HG02943 (cell line): ENCODE measurements around the gene SERINC5.
"Not testable (repeated sequence)": the region's sequence is repeated elsewhere in the genome, so short reads cannot be mapped to it uniquely, and the experiment has no call there.

Experiments used
- ATAC-seq: cut with Tn5 transposase; IDR thresholded peaks from one replicate; pipeline ENCODE4 v1.9.1; 2021; ENCODE audit warnings: mild to moderate bottlenecking, low read depth, moderate library complexity; ENCODE audit not compliant: unreplicated experiment

Gene SERINC5

GRCh38 chr5:80181618-80182211, 74.1 kb downstream of the SERINC5 start:
- no peak for ATAC-seq

GRCh38 chr5:80177236-80177635, 78.6 kb downstream of the SERINC5 start:
- no peak for ATAC-seq

- no peak for ATAC-seq
Measured at GRCh38 chr5:80175337-80175736, 80.5 kb downstream of the SERINC5 start.

- no peak for ATAC-seq
Measured at GRCh38 chr5:80174790-80175189, 81.1 kb downstream of the SERINC5 start.

GRCh38 chr5:80172067-80172695, 83.7 kb downstream of the SERINC5 start:
- ATAC-seq = no peak

GRCh38 chr5:80170117-80170535, 85.7 kb downstream of the SERINC5 start:
- no peak for ATAC-seq

GRCh38 chr5:80168388-80169028, 87.3 kb downstream of the SERINC5 start:
- no peak for ATAC-seq

- ATAC-seq = no peak
Measured at GRCh38 chr5:80165452-80165851, 90.4 kb downstream of the SERINC5 start.

- no peak for ATAC-seq
Measured at GRCh38 chr5:80161165-80161564, 94.7 kb downstream of the SERINC5 start.

GRCh38 chr5:80160242-80160641, 95.6 kb downstream of the SERINC5 start:
- no peak for ATAC-seq

- no peak for ATAC-seq
Measured at GRCh38 chr5:80159133-80159815, 96.6 kb downstream of the SERINC5 start.

GRCh38 chr5:80156156-80156555, 99.7 kb downstream of the SERINC5 start:
- ATAC-seq = no peak

- ATAC-seq = no peak
Measured at GRCh38 chr5:80154749-80155148, 101.1 kb downstream of the SERINC5 start.

GRCh38 chr5:80154289-80154688, 101.6 kb downstream of the SERINC5 start:
- ATAC-seq = not testable (repeated sequence)

- no peak for ATAC-seq
Measured at GRCh38 chr5:80153586-80154126, 102.2 kb downstream of the SERINC5 start.

GRCh38 chr5:80152778-80153177, 103.1 kb downstream of the SERINC5 start:
- ATAC-seq = no peak

- ATAC-seq = no peak
Measured at GRCh38 chr5:80151890-80152289, 104.0 kb downstream of the SERINC5 start.

GRCh38 chr5:80150731-80151130, 105.1 kb downstream of the SERINC5 start:
- no peak for ATAC-seq

- ATAC-seq = no peak
Measured at GRCh38 chr5:80149161-80149609, 106.7 kb downstream of the SERINC5 start.

GRCh38 chr5:80147119-80147815, 108.6 kb downstream of the SERINC5 start:
- ATAC-seq = no peak
